ENCODE measurements around the gene FASLG. TPM values are rescaled to one million over a fixed set of nuclear protein-coding genes. Genes with fewer than 3 reads are reported as not detected.
"Not testable (repeated sequence)": the region's sequence is repeated elsewhere in the genome, so short reads cannot be mapped to it uniquely, and the experiment has no call there.

The FASLG gene
- 0.63 TPM for polyA plus RNA-seq

GRCh38 chr1:172658871-172659453 lies at the start of gene FASLG:
FASLG (plus strand) TSS chr1:172659103; CDS start chr1:172659202, 99 bp downstream.
- peak within 1 kb of the TSS in 1 of 3 donors; percentile 84 for H3K27ac Mint-ChIP-seq
- H3K4me3 Mint-ChIP-seq: peak within 1 kb of the TSS in 3 of 4 donors; percentile 8 to 89 (median 56)
- no peaks in the 10 kb centered on the region for H3K36me3 Mint-ChIP-seq
- H3K4me1 Mint-ChIP-seq: peaks cover 6 to 10% (median 6%) of the 10 kb centered on the region in 3 donors
- H3K27me3 Mint-ChIP-seq: no peaks in the 10 kb centered on the region
- peaks cover 0 to 2% (median 0%) of the 10 kb centered on the region in 3 donors for H3K9me3 Mint-ChIP-seq

GRCh38 chr1:172609528-172609927 lies 49.4 kb upstream of the FASLG start:
- Mint-ChIP-seq H3K4me1 (peaks cover 0 to 2% (median 0%) of the 10 kb centered on the region in 3 donors), H3K4me3 (no peak overlapping the region), H3K27ac (no peak overlapping the region), H3K36me3 (peaks cover 21% of the 10 kb centered on the region), H3K9me3 (no peaks in the 10 kb centered on the region), H3K27me3 (no peaks in the 10 kb centered on the region)

GRCh38 chr1:172612478-172612877 lies 46.4 kb upstream of the FASLG start:
- H3K27me3 Mint-ChIP-seq: no peaks in the 10 kb centered on the region
- H3K36me3 Mint-ChIP-seq: peaks cover 21% of the 10 kb centered on the region
- H3K9me3 Mint-ChIP-seq: peaks cover 3 to 15% (median 7%) of the 10 kb centered on the region in 3 donors
- no peak overlapping the region for H3K4me3 Mint-ChIP-seq
- peak overlapping the region in 1 of 3 donors; percentile 92 for H3K27ac Mint-ChIP-seq
- peaks cover 0 to 2% (median 0%) of the 10 kb centered on the region in 3 donors for H3K4me1 Mint-ChIP-seq

GRCh38 chr1:172613294-172613693 lies 45.6 kb upstream of the FASLG start:
- H3K9me3 Mint-ChIP-seq: peaks cover 5 to 17% (median 7%) of the 10 kb centered on the region in 3 donors
- H3K27me3 Mint-ChIP-seq: no peaks in the 10 kb centered on the region
- no peak overlapping the region for H3K4me3 Mint-ChIP-seq
- H3K4me1 Mint-ChIP-seq: peaks cover 0 to 2% (median 0%) of the 10 kb centered on the region in 3 donors
- peaks cover 17% of the 10 kb centered on the region for H3K36me3 Mint-ChIP-seq
- H3K27ac Mint-ChIP-seq: no peak overlapping the region

- no peak overlapping the region for H3K27ac Mint-ChIP-seq
- H3K4me3 Mint-ChIP-seq: no peak overlapping the region
- no peaks in the 10 kb centered on the region for H3K4me1 Mint-ChIP-seq
- no peaks in the 10 kb centered on the region for H3K27me3 Mint-ChIP-seq
- peaks cover 10% of the 10 kb centered on the region for H3K36me3 Mint-ChIP-seq
- peaks cover 7 to 40% (median 12%) of the 10 kb centered on the region in 3 donors for H3K9me3 Mint-ChIP-seq
Observed at GRCh38 chr1:172616195-172616594, 42.7 kb upstream of the FASLG start.

GRCh38 chr1:172616636-172617035 lies 42.3 kb upstream of the FASLG start:
- Mint-ChIP-seq H3K4me3 (no peak overlapping the region), H3K36me3 (peaks cover 9% of the 10 kb centered on the region), H3K27me3 (no peaks in the 10 kb centered on the region), H3K4me1 (no peaks in the 10 kb centered on the region), H3K9me3 (peaks cover 7 to 43% (median 16%) of the 10 kb centered on the region in 3 donors), H3K27ac (no peak overlapping the region)

GRCh38 chr1:172620603-172621002 lies 38.3 kb upstream of the FASLG start:
- Mint-ChIP-seq H3K27ac (peak overlapping the region in 1 of 3 donors; percentile 24), H3K9me3 (peaks cover 8 to 40% (median 16%) of the 10 kb centered on the region in 3 donors)
- H3K36me3 Mint-ChIP-seq, H3K27me3 Mint-ChIP-seq, H3K4me1 Mint-ChIP-seq, H3K4me3 Mint-ChIP-seq: not testable (repeated sequence)

- H3K4me1 Mint-ChIP-seq: peaks cover 0 to 2% (median 0%) of the 10 kb centered on the region in 3 donors
- H3K27me3 Mint-ChIP-seq: peaks cover 2% of the 10 kb centered on the region
- H3K9me3 Mint-ChIP-seq: peaks cover 3 to 29% (median 13%) of the 10 kb centered on the region in 3 donors
- H3K36me3 Mint-ChIP-seq: no peaks in the 10 kb centered on the region
- H3K27ac Mint-ChIP-seq: no peak overlapping the region
- H3K4me3 Mint-ChIP-seq: no peak overlapping the region
Observed at GRCh38 chr1:172622541-172622940, 36.4 kb upstream of the FASLG start.

- H3K27ac Mint-ChIP-seq: no peak overlapping the region
- peaks cover 0 to 8% (median 0%) of the 10 kb centered on the region in 3 donors for H3K4me1 Mint-ChIP-seq
- H3K4me3 Mint-ChIP-seq: no peak overlapping the region
- H3K36me3 Mint-ChIP-seq: no peaks in the 10 kb centered on the region
- H3K27me3 Mint-ChIP-seq: peaks cover 2% of the 10 kb centered on the region
- H3K9me3 Mint-ChIP-seq: peaks cover 3 to 21% (median 9%) of the 10 kb centered on the region in 3 donors
Observed at GRCh38 chr1:172623748-172624147, 35.2 kb upstream of the FASLG start.

GRCh38 chr1:172626845-172627244 lies 32.1 kb upstream of the FASLG start:
- Mint-ChIP-seq H3K27me3 (peaks cover 4% of the 10 kb centered on the region), H3K4me1 (peaks cover 0 to 10% (median 0%) of the 10 kb centered on the region in 3 donors), H3K36me3 (no peaks in the 10 kb centered on the region)

GRCh38 chr1:172627702-172628101 lies 31.2 kb upstream of the FASLG start:
- Mint-ChIP-seq H3K9me3 (no peaks in the 10 kb centered on the region), H3K36me3 (no peaks in the 10 kb centered on the region), H3K27ac (no peak overlapping the region), H3K4me1 (peaks cover 0 to 10% (median 0%) of the 10 kb centered on the region in 3 donors), H3K27me3 (peaks cover 6% of the 10 kb centered on the region), H3K4me3 (no peak overlapping the region)

More at GRCh38 chr1:172626845-172627244, 32.1 kb upstream of the FASLG start:
- H3K27ac Mint-ChIP-seq: no peak overlapping the region
- H3K4me3 Mint-ChIP-seq: no peak overlapping the region
- H3K9me3 Mint-ChIP-seq: peaks cover 0 to 3% (median 0%) of the 10 kb centered on the region in 3 donors

GRCh38 chr1:172628401-172628800 lies 30.5 kb upstream of the FASLG start:
- Mint-ChIP-seq H3K27ac (no peak overlapping the region), H3K27me3 (peaks cover 6% of the 10 kb centered on the region), H3K4me3 (no peak overlapping the region), H3K9me3 (no peaks in the 10 kb centered on the region), H3K36me3 (no peaks in the 10 kb centered on the region), H3K4me1 (peaks cover 0 to 10% (median 0%) of the 10 kb centered on the region in 3 donors)

GRCh38 chr1:172629170-172629569 lies 29.7 kb upstream of the FASLG start:
- Mint-ChIP-seq H3K4me3 (no peak overlapping the region), H3K9me3 (peaks cover 0 to 2% (median 0%) of the 10 kb centered on the region in 3 donors), H3K27ac (peak overlapping the region in 1 of 3 donors; percentile 18), H3K27me3 (peaks cover 6% of the 10 kb centered on the region), H3K4me1 (peaks cover 0 to 10% (median 0%) of the 10 kb centered on the region in 3 donors), H3K36me3 (no peaks in the 10 kb centered on the region)

- H3K27ac Mint-ChIP-seq: peak overlapping the region in 1 of 3 donors; percentile 18
- peaks cover 0 to 10% (median 0%) of the 10 kb centered on the region in 3 donors for H3K4me1 Mint-ChIP-seq
- no peaks in the 10 kb centered on the region for H3K36me3 Mint-ChIP-seq
- H3K27me3 Mint-ChIP-seq: peaks cover 6% of the 10 kb centered on the region
- H3K4me3 Mint-ChIP-seq: peak overlapping the region in 2 of 4 donors; percentile 27 to 28
- peaks cover 0 to 2% (median 0%) of the 10 kb centered on the region in 3 donors for H3K9me3 Mint-ChIP-seq
Observed at GRCh38 chr1:172629638-172630037, 29.3 kb upstream of the FASLG start.

GRCh38 chr1:172630056-172630818 lies 28.7 kb upstream of the FASLG start:
- Mint-ChIP-seq H3K9me3 (peaks cover 0 to 2% (median 0%) of the 10 kb centered on the region in 3 donors), H3K4me3 (peak overlapping the region in 1 of 4 donors; percentile 28), H3K4me1 (peaks cover 0 to 10% (median 0%) of the 10 kb centered on the region in 3 donors), H3K36me3 (no peaks in the 10 kb centered on the region), H3K27me3 (peaks cover 6% of the 10 kb centered on the region), H3K27ac (peak overlapping the region in 1 of 3 donors; percentile 18)

Measured in IgD-negative memory B cell (primary cell).